GM18867 (cell line): ENCODE data around the gene TTI1.
"Not testable (repeated sequence)": the region's sequence is repeated elsewhere in the genome, so short reads cannot be mapped to it uniquely, and the experiment has no call there.

Experiments used
- ATAC-seq: cut with Tn5 transposase; IDR thresholded peaks from one replicate; pipeline ENCODE4 v1.9.1; 2021; ENCODE audit warnings: mild to moderate bottlenecking, moderate library complexity; ENCODE audit not compliant: unreplicated experiment

The TTI1 gene

DNA sequence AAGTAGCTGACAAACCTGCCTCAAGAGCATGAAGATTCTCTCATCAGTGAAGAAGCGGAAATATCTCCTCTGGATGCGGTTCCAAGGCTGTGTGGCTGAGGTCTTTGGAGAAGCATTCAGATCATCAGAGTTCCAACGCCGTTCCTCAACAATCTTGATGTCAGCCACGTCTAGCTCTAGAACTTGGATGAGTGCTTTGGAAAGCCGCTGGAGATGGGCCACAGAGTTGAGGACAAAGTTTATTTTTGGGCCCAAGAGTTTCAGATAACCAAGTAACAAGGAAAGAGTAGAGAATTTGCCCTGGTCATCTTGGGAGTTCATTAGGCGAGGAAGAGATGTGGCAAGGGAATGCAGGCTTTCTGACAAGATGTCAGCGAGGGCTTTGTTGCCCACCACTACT is 20.9 kb downstream of the TTI1 start:
- no peak for ATAC-seq

DNA sequence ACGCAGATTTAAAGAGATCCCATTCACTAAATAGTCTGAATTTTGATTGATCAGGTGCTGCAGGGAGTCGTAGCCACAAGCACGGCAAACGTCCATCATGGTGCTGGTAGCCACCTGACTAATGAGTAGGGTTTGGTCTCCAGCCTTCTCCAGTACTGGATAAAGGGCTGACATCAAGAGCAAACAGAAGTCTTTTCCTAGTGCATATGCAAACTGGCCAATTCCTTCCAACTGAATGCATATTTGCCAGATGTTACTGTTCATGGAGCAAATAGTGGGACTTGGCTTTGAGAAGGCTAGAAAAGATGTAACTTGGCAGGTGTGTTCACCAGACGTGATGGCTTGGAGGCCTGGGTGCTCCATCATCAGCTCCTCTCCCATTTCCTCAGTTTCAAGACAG is 21.6 kb downstream of the TTI1 start:
- ATAC-seq = no peak

DNA sequence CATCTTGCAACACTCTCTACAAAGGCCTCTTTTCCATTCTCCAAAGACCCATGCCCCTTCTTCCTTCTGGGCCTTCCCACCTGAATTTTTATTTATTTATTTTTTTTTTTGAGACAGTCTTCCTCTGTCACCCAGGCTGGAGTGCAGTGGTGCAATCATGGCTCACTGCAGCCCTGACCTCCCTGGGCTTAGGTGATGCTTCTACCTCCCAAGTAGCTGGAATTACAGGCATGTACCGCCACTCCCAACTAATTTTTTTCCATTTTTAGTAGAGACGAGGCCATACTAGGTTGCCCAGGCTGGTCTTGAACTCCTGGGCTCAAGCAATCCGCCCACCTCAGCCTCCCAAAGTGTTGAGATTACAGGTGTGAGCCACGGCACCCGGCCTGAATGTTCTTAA is 23.8 kb downstream of the TTI1 start:
- not testable (repeated sequence) for ATAC-seq

DNA sequence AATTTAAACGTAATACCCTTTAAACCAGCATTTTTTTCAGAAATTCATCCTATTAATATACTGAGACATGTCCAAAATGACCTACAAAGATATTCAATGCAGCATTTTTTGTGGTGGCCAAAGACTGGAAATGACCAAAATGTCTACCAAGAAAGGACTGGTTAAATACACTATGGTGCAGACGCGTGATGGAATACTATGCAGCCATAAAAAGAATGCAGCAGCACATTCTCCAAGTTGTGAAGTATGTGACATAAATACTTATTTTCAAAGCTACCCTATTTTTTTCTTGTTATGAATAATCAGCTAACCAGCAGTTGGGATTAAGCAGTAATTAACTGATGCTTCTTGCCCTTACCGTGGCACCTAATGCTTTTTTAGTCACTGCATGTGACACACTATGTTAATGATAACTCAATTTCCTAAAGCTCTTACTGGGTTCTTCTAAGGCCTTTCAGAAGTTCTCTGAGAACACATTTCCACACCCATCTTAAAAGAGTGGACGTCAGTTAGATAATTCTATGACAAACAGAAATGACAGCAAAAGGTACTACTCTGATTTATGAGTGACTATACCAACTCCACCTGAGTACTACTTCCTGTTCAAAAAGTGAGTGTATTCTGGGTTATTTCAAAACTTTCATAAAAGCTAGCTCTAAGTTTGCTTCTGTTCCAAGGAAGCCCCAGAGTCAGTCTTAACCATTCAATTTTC is 24.9 kb downstream of the TTI1 start:
- ATAC-seq = no peak

DNA sequence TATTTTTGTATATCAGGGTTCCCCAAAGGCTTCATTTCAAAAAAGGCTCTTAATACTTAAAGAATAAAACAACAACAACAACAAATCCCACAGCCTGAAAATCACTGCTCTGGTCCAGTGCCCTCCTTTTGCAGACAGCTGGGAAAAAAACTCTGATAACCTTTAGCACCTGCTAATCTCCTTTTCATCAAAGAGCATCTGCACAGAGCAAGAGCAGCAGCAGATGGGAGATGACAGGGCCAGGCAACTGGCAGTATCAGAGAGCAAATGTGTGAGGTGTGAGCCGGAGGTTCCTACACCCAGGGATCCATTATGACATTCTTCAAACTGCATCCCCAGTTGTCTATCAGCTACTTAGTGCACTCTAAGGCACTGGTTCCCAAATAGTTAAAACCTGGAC is 25.7 kb downstream of the TTI1 start:
- no peak for ATAC-seq

DNA sequence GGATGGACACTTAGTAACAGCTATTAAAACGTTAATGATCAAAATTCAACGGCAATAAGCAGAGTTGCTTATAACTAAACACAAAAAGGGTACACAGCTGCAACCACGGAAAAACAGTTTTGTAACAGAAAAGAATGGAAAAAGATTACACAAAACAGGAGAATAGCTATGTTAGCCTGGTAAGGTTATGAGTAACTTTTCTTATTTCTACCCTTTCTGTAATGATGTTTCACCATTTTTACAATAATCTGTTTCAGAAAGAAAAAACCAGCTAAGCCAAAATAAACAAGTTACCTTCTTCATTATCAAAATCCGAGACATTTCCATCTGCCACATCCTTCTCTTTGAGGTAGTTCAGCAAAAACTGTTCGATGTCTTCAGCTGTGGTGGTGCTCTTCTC is 27.4 kb downstream of the TTI1 start:
- no peak for ATAC-seq

DNA sequence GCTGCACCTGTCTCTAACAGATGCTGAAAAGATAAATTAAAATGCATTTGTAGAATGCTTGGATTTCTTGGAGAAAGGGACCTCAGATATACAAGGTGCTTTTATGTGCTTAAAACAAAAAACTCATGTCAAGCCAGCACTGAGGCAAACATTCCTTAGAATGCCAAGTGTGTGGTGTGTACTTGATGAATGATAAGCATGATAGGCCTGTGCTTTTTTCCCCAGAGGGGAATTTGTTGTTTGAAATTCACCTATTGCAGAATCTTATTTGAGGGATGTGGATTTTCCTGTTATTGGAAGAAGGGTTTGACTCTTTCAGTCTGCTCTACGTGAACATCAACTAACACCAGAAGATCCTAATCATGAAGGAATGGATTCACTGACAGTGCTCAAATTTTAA is 28.8 kb downstream of the TTI1 start:
- ATAC-seq = no peak

DNA sequence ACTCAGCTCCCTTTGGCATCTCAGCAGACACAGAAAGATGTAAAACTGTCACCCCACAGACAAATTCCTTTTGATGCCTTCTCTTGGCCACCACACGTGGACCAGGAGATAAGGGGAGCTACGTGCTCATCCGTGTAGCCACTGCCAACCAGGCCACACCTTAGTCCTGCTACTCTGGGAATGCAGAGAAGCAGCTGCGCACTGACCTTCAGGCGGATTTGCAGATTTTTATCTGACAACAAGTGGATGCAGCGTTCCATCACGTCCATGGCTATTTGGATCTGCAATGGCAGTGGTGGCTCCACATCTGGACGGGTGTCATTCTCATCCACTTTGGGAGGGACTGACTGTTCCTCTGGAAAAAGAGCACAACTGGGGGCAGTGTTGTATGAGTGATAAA is 30.8 kb downstream of the TTI1 start:
- no peak for ATAC-seq

DNA sequence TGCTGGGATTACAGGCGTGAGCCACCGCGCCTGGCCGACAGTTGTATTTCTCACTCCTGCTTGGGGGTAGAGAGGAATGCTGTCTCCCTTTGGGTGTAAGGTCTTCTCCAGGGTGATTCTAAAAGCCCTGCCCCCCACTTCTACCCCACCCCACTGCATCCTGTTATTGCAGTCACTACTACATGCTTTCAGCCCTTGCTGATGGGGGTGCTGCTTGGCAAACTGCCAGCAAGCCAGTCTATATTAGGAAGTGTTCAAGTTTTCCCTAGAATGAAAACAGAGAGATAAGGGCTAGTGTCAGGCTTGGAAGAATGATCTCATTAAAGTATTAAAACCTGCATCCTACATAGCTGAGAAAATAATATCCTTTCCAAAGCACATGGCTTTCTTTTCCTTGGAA is 31.3 kb downstream of the TTI1 start:
- no peak for ATAC-seq

DNA sequence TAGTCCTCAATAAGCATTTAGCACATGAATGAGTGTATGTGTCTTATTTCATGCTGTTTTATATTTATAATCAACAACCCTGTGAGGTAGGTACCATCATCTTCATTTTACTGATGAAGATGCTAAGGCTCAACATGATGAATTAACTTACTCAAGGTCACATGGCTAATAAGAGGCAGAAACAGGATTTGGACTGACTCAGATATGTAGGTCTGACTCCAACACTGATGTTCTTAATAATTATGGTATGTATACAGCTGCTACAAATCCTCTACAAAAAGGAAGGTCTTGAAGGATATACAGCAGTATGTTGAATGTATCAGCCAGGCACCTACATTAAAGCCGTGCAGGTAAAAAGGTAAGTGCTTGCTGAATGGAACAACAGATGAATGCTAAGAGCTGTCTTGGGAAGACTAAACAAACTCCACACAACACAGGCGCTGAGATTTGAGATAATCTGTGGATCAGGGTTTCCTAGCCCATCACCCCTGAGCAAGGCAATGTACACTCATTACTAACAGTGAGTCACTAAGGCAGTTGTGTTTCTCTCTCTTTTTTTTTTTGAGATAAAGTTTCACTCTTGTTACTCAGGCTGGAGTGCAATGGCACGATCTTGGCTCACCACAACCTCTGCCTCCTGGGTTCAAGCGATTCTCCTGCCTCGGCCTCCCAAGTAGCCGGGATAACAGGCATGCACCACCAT is 31.9 kb downstream of the TTI1 start:
- no peak for ATAC-seq

DNA sequence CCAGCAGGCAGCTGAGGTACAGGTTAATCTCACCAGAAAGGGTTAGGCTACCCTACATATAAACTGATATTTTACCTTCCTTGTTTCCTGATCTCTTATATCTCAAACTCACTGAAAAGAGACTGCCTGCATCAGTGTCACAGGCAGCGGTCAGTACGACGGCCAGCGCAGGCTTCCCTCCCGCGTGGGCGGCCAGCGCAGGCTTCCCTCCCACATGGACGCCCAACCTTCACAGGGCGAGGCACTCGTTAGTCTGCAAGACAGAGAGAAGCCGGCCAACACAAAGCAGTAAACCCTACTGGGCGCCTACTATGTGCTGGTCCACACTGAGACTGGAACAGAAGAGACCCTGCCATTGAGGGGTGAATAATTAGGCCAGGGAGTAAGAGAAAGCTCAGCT is 33.0 kb downstream of the TTI1 start:
- no peak for ATAC-seq

DNA sequence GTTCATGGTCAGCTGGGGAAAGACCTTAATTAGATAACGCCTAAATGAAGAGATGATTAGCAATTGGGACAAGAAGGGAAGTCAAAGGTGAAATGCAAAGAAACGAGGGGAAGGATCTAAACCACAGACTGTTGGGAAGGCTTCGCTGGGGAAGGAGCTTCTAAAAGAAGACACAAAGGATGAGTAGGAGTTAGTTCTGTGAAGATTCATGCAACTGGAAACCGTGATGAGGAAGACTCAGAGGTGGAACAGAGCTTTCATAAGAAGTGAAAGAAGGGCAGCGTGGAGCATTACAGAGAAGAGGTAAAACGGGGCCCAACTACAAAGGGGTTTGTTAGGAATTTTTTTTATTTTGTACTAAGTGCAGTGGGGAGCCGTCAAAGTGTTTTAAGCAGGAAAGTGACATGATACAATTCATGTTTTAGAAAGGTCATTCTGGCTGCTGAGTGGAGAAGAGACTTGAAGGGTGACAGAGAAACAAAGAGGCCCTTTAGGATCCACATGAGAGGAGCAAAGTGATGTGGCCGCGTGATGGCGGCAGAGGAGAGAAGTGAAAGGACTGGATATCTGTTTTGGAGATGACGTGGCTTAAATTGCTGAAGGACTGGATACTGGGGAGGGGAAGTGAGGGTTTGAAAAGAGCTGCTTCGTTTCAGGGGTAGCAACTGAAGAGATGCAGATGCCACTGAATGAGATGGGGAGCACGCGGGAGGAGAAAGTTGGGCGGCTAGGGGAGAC is 33.6 kb downstream of the TTI1 start:
- ATAC-seq = no peak

DNA sequence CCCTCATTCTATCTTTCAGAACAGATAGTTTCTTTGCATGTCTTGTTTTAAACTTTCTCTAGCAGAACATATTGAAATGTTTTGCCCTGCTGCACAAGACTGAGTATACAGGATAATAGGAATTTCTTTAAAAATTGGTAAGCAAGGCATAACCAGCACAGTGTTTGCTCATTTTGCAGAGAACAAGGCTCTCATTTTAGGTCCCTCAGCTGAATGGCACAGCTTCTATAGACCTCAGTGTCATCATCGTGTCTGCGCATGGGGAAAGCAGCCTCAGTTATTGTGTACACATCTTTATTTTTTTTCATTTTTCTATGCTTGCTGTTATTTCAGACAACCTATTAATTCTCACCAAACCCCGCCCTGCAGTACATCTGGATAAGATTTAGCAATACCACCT is 35.7 kb downstream of the TTI1 start:
- ATAC-seq = no peak

DNA sequence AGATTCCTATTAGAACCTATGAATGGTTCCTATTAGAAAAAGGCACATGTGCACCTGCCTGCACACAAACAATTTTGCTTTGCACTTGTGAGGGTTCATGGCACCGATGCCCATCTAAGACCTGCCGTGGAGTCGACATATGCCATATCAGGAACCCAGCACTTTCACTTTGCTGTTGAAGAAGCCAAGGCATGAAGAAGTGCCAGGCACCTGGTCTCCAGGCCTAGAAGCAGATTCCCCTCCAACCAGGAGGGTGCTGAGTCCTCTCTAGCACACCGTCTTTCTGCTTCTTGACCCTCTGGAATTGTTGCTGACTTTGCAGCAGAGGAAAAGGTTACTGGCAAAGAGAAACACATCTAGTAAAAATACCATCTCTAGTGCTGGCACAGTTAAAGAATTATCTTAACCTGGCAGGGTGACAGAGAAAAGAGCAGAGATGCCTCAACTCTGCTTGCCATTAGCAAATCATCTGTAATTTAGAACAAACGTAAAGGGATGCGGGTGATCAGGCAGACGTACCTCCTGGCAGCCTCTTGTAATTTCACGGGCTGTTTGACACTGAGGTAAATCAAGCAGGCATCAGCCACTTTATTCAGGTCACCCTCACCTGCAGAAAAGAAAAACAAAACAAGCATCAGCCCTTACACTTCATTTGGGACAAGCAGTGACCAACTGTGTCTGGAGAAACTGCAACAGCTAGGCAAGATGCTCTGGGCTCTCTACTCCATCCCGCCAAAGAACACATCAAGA is 37.2 kb downstream of the TTI1 start:
- no peak for ATAC-seq

DNA sequence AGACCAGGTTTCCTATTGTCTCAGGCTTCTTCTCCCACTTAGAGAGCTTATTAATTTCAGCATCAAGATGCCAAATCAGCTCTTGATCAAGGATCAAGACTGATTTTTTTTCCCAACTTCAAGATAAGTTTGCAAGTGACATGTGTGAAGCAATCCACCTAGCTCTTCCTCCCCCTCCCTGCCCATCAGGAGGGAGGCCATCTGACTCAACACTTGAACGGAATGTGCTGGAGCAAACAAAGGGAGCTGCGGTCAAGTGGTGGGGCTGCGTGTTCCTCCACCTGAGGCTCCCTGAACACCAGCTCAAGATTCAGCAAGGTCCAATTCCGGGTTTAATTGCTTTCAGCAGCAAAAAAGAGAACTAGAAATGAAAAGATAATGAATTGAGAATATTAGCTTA is 38.7 kb downstream of the TTI1 start:
- ATAC-seq = no peak

DNA sequence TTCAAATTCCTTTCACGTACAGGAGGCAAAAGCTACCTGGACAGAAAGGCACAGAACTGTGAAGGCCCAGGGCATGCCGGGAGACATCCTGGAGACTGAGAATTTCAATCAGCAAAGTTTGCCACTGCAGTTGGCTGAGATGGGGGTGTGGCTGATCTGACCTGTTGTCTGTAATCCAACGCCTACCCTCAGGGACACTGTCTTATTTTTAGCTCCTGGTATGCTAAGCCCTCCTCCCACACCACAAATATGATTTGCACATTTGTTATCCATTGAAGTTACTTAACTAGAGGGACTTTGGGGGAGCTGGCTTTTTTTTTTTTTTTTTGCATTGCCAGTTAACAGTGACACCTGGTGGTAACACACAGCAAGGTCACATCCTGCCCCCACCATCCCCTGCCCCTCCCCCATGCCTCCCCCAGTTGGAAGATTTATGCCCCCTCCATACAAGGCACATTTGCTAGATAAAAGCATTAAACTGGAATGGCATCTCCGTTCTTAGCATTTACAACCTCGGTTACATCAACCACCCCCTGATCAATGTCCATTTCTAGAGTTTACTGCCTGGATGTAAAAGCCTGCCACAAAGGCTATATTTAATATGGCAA is 40.4 kb downstream of the TTI1 start:
- no peak for ATAC-seq

DNA sequence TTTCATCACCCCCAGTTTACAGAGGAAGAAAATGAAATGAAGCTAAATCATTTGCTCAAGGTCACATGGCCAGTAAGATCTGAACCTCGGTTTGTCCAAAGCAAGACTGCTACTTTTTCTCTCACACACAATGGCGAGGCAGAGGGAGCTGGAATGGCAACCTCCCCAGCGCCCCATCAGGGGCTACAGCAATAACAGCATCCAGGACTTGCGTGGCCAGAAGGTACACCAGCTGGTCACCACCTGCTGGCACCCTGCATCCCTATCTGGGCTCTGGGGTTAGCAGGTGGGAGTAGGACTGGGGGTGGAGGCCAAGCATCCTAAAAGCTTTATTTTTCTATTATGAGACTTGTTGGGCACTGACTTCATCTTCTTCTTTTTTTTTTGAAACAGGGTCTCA is 41.3 kb downstream of the TTI1 start:
- ATAC-seq = no peak

DNA sequence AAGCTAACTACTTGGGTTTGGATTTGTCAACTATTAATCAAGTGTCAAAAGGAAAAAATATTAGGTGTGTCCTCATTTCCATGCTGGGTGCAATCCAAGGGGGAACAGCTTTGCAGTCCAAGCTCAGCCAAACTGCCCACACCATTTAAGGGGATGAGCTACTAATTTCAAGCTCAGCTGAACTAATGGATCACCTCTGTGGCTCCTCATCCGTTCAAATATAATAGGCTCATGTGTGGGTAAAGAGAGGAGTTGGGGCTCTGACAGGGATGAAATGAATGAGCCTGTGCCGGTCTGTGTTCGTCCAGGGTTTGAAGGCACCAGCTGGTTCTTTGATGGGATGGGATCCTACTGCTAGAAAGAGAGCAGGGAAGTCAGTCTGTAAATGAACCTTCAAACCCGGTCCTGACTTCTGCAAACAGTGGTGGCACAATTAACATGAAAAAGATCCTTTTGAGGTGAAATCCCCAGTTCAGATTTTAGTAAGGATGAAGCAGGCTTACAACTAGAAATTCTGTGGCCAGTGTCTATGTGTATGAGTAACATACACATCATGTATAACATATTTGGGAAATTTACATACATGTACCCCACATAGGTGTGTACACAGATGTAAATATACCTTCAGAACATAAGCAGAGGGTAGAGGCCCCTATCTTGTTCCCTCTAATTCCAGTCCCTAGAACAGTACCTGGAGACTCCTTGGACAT is 41.9 kb downstream of the TTI1 start:
- no peak for ATAC-seq

DNA sequence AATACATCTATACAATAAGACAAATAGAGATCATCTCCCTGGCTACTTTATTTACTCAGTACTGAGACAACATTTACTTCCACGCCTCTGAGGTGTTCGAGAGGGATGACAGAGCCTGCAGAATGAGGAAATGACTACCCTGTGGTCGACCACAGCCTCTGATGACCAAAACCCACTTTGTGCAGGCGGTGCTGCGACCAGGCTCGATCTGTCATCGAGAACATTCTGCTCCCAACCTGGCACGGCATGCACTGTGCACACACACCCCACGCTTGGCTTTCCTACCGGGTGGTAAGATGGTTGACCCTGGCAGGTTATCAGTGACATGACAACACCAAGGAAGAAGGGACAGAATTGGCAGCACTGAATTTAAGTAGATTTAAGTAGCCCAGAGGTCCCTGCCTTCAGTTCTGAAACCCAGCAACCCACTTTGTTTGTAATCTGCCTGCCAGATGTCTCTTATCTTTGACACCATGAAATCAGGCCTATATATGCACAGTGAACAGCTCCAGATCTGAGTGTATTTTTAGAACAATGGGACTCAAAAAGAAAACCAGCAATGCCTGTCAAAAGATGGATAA is 42.6 kb downstream of the TTI1 start:
- ATAC-seq = peak; percentile 93
